K562 (cell line): Measurements from ENCODE around the gene ERBB3. TPM values are rescaled to one million over a fixed set of nuclear protein-coding genes. Genes with fewer than 3 reads are reported as not detected.

Experiments used
- ATAC-seq: fragments of 200-7000 bp; cut with Tn5 transposase; 3 replicates; pipeline ENCODE4 v1.9.1; 2020; ENCODE audit warnings: moderate library complexity
- BruUV-seq: library from RNA; stranded (reverse); fragments of 400-500 nt; replicated peaks from 2 replicates; lab custom pipeline; 2021; lab: Mats Ljungman, UMichigan
- CTCF ChIA-PET: fragments of 300-600 bp; formaldehyde crosslinking; extraction: SDS; loops from one replicate; lab custom pipeline; 2021; ENCODE audit warnings: low intra/inter-chr PET ratio; lab: Yijun Ruan, JAX
- POLR2A ChIA-PET: fragments of 300-600, 350-650 bp; sonication (Branson Sonifier 250); formaldehyde crosslinking; extraction: SDS; loops from one replicate; lab custom pipeline; 2021; ENCODE audit warnings: antibody characterized with exemption, inconsistent platforms; lab: Yijun Ruan, JAX
- DNase-seq, 4 experiments: peaks; one replicate each; pipeline versions ENCODE4 v3.0.0 to v3.0.0-alpha.2; 2011 to 2018; ENCODE audit warnings: low spot score in 3 of 4, mixed read lengths in 3 of 4; ENCODE audit errors: extremely low read depth in 1 of 4
- FAIRE-seq: peaks from 2 replicates; lab custom pipeline; 2011; peaks lifted over from hg19 to GRCh38; lab: Jason Lieb, UNC
- H2AFZ ChIP-seq: 2 replicates; pipeline ENCODE4 v1.6.0; 2011; ENCODE audit warnings: low read depth, low read length, control low read depth, inconsistent platforms
- H3K27ac ChIP-seq: fragments of 200-600 bp; 3 replicates; pipeline ENCODE4 v1.8.0; 2011; ENCODE audit warnings: low read depth, mild to moderate bottlenecking, control low read depth, inconsistent platforms, low read length, moderate library complexity, mixed read lengths; ENCODE audit errors: extremely low read depth
- H3K27me3 ChIP-seq, 2 experiments: fragments of 300-600 bp in 1 of 2; 2 replicates in 1 of 2; 3 replicates in 1 of 2; pipeline versions ENCODE4 v1.6.0 to v1.8.0; 2011; ENCODE audit warnings: inconsistent platforms in 2 of 2, low read length in 2 of 2, mild to moderate bottlenecking in 1 of 2, mixed read lengths in 1 of 2, moderate library complexity in 1 of 2; ENCODE audit not compliant: control insufficient read depth in 2 of 2, insufficient read depth in 2 of 2
- H3K36me3 ChIP-seq: fragments of 300-600 bp; 3 replicates; pipeline ENCODE4 v1.8.0; 2011; ENCODE audit warnings: mild to moderate bottlenecking, low read length, inconsistent platforms; ENCODE audit not compliant: control insufficient read depth, insufficient read depth
- H3K4me1 ChIP-seq, 2 experiments: fragments of 200-600 bp in 1 of 2; replicated peaks in 1 of 2; 2 replicates in 1 of 2; 3 replicates in 1 of 2; pipeline versions ENCODE4 v1.5.1 to v1.8.0; 2011; ENCODE audit warnings: inconsistent platforms in 2 of 2, low read length in 2 of 2, mild to moderate bottlenecking in 1 of 2, mixed read lengths in 1 of 2, moderate library complexity in 1 of 2; ENCODE audit not compliant: control insufficient read depth in 2 of 2, insufficient read depth in 2 of 2
- H3K4me2 ChIP-seq: 2 replicates; pipeline ENCODE4 v1.6.1; 2011; ENCODE audit warnings: low read length, control low read depth, inconsistent platforms, mixed read lengths; ENCODE audit not compliant: insufficient read depth
- H3K4me3 ChIP-seq: fragments of 200-600 bp; sonication (generic), shearing (Covaris generic); 2 replicates; pipeline ENCODE4 v1.5.1; 2016; ENCODE audit warnings: control low read depth, inconsistent platforms
- H3K79me2 ChIP-seq: fragments of 200-600 bp; 3 replicates; pipeline ENCODE4 v1.8.0; 2011; ENCODE audit warnings: low read length, inconsistent platforms; ENCODE audit not compliant: control insufficient read depth, insufficient read depth
- H3K9ac ChIP-seq, 2 experiments: 2 replicates each; pipeline versions ENCODE4 v1.6.0 to v1.6.1; 2011; ENCODE audit warnings: low read depth in 2 of 2, low read length in 2 of 2, control low read depth in 1 of 2, inconsistent platforms in 1 of 2, mild to moderate bottlenecking in 1 of 2, mixed read lengths in 1 of 2; ENCODE audit not compliant: insufficient read depth in 1 of 2
- H3K9me1 ChIP-seq: one replicate; pipeline ENCODE4 v1.6.0; 2011; ENCODE audit warnings: inconsistent platforms, mild to moderate bottlenecking, low read length, moderate library complexity; ENCODE audit not compliant: control insufficient read depth, insufficient read depth
- H3K9me3 ChIP-seq: replicated peaks from 2 replicates; pipeline ENCODE4 v1.5.1; 2011; ENCODE audit warnings: low read depth, low read length, inconsistent platforms; ENCODE audit not compliant: control insufficient read depth, insufficient read depth
- H4K20me1 ChIP-seq: replicated peaks from 2 replicates; pipeline ENCODE4 v1.6.1; 2011; ENCODE audit warnings: low read length, inconsistent platforms, mixed read lengths; ENCODE audit not compliant: control insufficient read depth, insufficient read depth
- CTBP1 ChIP-seq: fragments of 450-650 bp; IDR thresholded peaks from 2 replicates; pipeline ENCODE4 v1.6.1; 2016; ENCODE audit warnings: borderline replicate concordance
- DDX20 ChIP-seq: fragments of 450-650 bp; IDR thresholded peaks from 2 replicates; pipeline ENCODE4 v1.6.1; 2016; ENCODE audit warnings: missing genetic modification characterization, low read depth, mild to moderate bottlenecking, missing compliant biosample characterization, moderate library complexity
- FOXA3 ChIP-seq, 2 experiments: fragments of 450-650 bp in 1 of 2; sonication (generic) in 1 of 2; formaldehyde crosslinking; IDR thresholded peaks in 1 of 2; conservative IDR thresholded peaks in 1 of 2; 2 replicates each; pipeline versions ENCODE4 v1.4.0 to v1.8.0; 2020 to 2022; ENCODE audit warnings: mild to moderate bottlenecking in 2 of 2, missing genetic modification reagents in 1 of 2
- LARP7 ChIP-seq: fragments of 450-650 bp; IDR thresholded peaks from 2 replicates; pipeline ENCODE4 v1.6.1; 2016
- SP1 ChIP-seq: sonication (generic); formaldehyde crosslinking; IDR thresholded peaks from 2 replicates; pipeline ENCODE4 v1.8.1; 2022; ENCODE audit warnings: mild to moderate bottlenecking, missing genetic modification reagents
- TAF15 ChIP-seq: fragments of 200-400 bp; formaldehyde crosslinking; IDR thresholded peaks from 2 replicates; pipeline ENCODE4 v1.6.1; 2017; ENCODE audit warnings: mild to moderate bottlenecking, low read depth, low read length, moderate library complexity
- ZEB2 ChIP-seq: fragments of 450-650 bp; IDR thresholded peaks from 2 replicates; pipeline ENCODE4 v1.6.1; 2016
- ZNF551 ChIP-seq: fragments of 250-450 bp; sonication (Bioruptor Pico); IDR thresholded peaks from 2 replicates; pipeline ENCODE4 v1.5.0; 2021; ENCODE audit warnings: mild to moderate bottlenecking, moderate library complexity
- ZNF561 ChIP-seq: fragments of 450-650 bp; formaldehyde crosslinking; conservative IDR thresholded peaks from 2 replicates; pipeline ENCODE4 v1.4.0; 2020; ENCODE audit warnings: mild to moderate bottlenecking, moderate library complexity
- WGBS: fragments of 100-300 bp; shearing (Covaris generic); methylation state at CpG from one replicate; pipeline ENCODE4 v1.1.6; 2016; ENCODE audit warnings: low coverage, mixed read lengths; ENCODE audit not compliant: insufficient coverage; ENCODE audit errors: missing lambda C conversion rate; 5-methylcytosine and 5-hydroxymethylcytosine counted together
- in situ Hi-C: fragments of 300-500 bp; cut with MboI; formaldehyde crosslinking; loops from 4 replicates; pipeline ENCODE4 v1.15.0; 2018; ENCODE audit warnings: inconsistent platforms, mixed read lengths
- intact Hi-C: fragments of 100-400 bp; cut with micrococcal nuclease; formaldehyde crosslinking; loops from 2 replicates; pipeline ENCODE4 v1.14.2; 2022
- polyA plus RNA-seq, 8 experiments: library from polyadenylated mRNA; depleted of rRNA in 4 of 8; stranded (reverse) in 5 of 8; unstranded in 3 of 8; fragments of >200 nt; fragmentation: Nextera tagmentation in 2 of 8; fragmentation: Illumina TruSeq in 1 of 8; extraction: Ambion mirVana in 2 of 8; extraction: Trizol in 1 of 8; gene quantifications; 2 replicates each; pipeline versions ENCODE4 v1.2.1 to v1.2.3, GENCODE V29; 2011 to 2014; ENCODE audit warnings: inconsistent platforms in 1 of 8, missing spikeins in 1 of 8
- total RNA-seq, 7 experiments: library from RNA; depleted of rRNA in 6 of 7; stranded (reverse); fragments of >200 nt in 6 of 7; fragmentation: Illumina TruSeq in 2 of 7; extraction: Trizol in 2 of 7; gene quantifications; 2 replicates each; pipeline versions ENCODE4 v1.2.1 to v1.2.3, GENCODE V29; 2011 to 2021; ENCODE audit warnings: low replicate concordance in 1 of 7
- TF ChIP-seq, protein P1 (sequence below): sonication (generic); formaldehyde crosslinking; IDR thresholded peaks from 2 replicates; pipeline ENCODE4 v1.8.0; 2022; ENCODE audit warnings: missing genetic modification reagents, mild to moderate bottlenecking, borderline replicate concordance
- TF ChIP-seq, protein P2 (sequence below): fragments of 250-450 bp; sonication (Bioruptor Pico); IDR thresholded peaks from 2 replicates; pipeline ENCODE4 v1.4.0; 2020; ENCODE audit warnings: mild to moderate bottlenecking
- TF ChIP-seq, protein P3 (sequence below): fragments of 250-450 bp; sonication (Bioruptor Pico); IDR thresholded peaks from 2 replicates; pipeline ENCODE4 v1.4.0; 2020

ERBB3 gene
- total and polyA plus RNA-seq, 9 of the 15 experiments (the other 6 are each of a cell fraction or from before 2014, with no cell fraction given), result 1.5 to 5.4 (median 3.8) TPM

DNA sequence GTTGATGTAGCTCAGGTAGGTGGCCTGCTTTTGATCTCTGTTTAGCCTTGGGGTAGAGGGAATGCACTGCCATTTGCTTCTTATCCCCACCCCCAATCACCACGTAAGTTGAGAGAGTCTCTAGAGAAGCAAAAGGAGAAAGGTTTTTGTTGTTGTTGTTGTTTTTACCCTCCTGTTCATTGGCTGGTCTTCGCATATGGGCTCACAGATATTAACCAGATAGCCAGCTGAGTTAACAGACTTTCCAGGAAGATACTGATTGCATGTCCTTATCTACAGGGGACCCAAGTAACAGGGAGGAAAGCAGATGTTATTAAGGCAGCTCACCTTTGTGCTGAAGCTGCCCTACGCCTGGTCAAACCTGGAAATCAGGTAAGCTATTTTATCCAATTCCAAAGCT is 27.3 kb downstream of the ERBB3 start (continued):
- TF ChIP-seq SP1 (no peak), ZNF551 (CRISPR knock-in tag) (no peak), LARP7 (no peak), CTBP1 (peak; percentile 43; the same call in 1 of the 2 replicates), ZNF561 (no peak)
- TF ChIP-seq, all 486 proteins: peak for 26

DNA sequence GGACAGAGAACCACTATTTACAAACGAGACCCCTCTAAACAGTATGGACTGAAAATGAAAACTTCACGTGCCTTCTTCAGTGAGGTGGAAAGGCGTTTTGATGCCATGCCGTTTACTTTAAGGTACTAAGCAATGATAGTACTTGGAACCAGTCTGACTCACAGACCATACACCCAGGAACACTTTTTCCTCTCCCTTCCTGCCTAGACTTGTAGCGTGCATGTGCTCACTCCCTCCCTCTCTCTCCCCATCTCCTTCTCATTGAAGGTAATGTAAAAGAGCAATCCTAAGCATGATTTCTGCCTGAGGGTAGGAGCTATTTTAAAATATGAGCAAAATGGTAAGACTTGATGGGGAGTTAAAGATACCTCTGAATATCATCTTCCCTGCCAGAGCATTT is 30.6 kb downstream of the ERBB3 start:
- no peak overlapping the region for H3K27ac ChIP-seq
- CTCF ChIA-PET, result no interaction called here
- no peak overlapping the region for H3K4me3 ChIP-seq
- POLR2A ChIA-PET, result interaction anchor here (7.8 kb wide), 1 partner anchor 6 kb away, joined by 125 read pairs; the partner anchor contains the start of genes RPL41 and ZC3H10
- H3K9me3 ChIP-seq, result peaks cover 12% of the 10 kb centered on the region
- intact Hi-C loops (no loop called here), in situ Hi-C loops (no loop called here)
- H3K4me2 ChIP-seq, result no peak overlapping the region
- peaks cover 31% of the 10 kb centered on the region for H3K79me2 ChIP-seq
- ATAC-seq (no peak), DNase-seq (no peak), FAIRE-seq (no peak)
- peaks cover 88% of the 10 kb centered on the region for H3K36me3 ChIP-seq
- no peaks in the 10 kb centered on the region for H3K27me3 ChIP-seq
- H4K20me1 ChIP-seq, result peaks cover 7% of the 10 kb centered on the region
- H3K9me1 ChIP-seq, result no peaks in the 10 kb centered on the region
- peaks cover 0 to 17% of the 10 kb centered on the region in 2 experiments; a peak in 2 of 5 replicates for H3K4me1 ChIP-seq
- no TSS peak for BruUV-seq
- no peak overlapping the region for H3K9ac ChIP-seq
- WGBS, result 94% methylated on average over 5 of the region's 5 CpGs
- no peak overlapping the region for H2AFZ ChIP-seq
- TF ChIP-seq, protein P1, sequence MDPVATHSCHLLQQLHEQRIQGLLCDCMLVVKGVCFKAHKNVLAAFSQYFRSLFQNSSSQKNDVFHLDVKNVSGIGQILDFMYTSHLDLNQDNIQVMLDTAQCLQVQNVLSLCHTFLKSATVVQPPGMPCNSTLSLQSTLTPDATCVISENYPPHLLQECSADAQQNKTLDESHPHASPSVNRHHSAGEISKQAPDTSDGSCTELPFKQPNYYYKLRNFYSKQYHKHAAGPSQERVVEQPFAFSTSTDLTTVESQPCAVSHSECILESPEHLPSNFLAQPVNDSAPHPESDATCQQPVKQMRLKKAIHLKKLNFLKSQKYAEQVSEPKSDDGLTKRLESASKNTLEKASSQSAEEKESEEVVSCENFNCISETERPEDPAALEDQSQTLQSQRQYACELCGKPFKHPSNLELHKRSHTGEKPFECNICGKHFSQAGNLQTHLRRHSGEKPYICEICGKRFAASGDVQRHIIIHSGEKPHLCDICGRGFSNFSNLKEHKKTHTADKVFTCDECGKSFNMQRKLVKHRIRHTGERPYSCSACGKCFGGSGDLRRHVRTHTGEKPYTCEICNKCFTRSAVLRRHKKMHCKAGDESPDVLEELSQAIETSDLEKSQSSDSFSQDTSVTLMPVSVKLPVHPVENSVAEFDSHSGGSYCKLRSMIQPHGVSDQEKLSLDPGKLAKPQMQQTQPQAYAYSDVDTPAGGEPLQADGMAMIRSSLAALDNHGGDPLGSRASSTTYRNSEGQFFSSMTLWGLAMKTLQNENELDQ, result no peak
- TF ChIP-seq, protein P2, sequence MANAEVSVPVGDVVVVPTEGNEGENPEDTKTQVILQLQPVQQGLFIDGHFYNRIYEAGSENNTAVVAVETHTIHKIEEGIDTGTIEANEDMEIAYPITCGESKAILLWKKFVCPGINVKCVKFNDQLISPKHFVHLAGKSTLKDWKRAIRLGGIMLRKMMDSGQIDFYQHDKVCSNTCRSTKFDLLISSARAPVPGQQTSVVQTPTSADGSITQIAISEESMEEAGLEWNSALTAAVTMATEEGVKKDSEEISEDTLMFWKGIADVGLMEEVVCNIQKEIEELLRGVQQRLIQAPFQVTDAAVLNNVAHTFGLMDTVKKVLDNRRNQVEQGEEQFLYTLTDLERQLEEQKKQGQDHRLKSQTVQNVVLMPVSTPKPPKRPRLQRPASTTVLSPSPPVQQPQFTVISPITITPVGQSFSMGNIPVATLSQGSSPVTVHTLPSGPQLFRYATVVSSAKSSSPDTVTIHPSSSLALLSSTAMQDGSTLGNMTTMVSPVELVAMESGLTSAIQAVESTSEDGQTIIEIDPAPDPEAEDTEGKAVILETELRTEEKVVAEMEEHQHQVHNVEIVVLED (CRISPR knock-in tag), result no peak
- TF ChIP-seq ZEB2 (no peak), TAF15 (no peak), FOXA3 (CRISPR knock-in tag; conservative IDR thresholded peaks at IDR 0.05 in 1 of 2, IDR thresholded peaks at IDR 0.05 in 1 of 2) (no peak), DDX20 (no peak)
- TF ChIP-seq, protein P3, sequence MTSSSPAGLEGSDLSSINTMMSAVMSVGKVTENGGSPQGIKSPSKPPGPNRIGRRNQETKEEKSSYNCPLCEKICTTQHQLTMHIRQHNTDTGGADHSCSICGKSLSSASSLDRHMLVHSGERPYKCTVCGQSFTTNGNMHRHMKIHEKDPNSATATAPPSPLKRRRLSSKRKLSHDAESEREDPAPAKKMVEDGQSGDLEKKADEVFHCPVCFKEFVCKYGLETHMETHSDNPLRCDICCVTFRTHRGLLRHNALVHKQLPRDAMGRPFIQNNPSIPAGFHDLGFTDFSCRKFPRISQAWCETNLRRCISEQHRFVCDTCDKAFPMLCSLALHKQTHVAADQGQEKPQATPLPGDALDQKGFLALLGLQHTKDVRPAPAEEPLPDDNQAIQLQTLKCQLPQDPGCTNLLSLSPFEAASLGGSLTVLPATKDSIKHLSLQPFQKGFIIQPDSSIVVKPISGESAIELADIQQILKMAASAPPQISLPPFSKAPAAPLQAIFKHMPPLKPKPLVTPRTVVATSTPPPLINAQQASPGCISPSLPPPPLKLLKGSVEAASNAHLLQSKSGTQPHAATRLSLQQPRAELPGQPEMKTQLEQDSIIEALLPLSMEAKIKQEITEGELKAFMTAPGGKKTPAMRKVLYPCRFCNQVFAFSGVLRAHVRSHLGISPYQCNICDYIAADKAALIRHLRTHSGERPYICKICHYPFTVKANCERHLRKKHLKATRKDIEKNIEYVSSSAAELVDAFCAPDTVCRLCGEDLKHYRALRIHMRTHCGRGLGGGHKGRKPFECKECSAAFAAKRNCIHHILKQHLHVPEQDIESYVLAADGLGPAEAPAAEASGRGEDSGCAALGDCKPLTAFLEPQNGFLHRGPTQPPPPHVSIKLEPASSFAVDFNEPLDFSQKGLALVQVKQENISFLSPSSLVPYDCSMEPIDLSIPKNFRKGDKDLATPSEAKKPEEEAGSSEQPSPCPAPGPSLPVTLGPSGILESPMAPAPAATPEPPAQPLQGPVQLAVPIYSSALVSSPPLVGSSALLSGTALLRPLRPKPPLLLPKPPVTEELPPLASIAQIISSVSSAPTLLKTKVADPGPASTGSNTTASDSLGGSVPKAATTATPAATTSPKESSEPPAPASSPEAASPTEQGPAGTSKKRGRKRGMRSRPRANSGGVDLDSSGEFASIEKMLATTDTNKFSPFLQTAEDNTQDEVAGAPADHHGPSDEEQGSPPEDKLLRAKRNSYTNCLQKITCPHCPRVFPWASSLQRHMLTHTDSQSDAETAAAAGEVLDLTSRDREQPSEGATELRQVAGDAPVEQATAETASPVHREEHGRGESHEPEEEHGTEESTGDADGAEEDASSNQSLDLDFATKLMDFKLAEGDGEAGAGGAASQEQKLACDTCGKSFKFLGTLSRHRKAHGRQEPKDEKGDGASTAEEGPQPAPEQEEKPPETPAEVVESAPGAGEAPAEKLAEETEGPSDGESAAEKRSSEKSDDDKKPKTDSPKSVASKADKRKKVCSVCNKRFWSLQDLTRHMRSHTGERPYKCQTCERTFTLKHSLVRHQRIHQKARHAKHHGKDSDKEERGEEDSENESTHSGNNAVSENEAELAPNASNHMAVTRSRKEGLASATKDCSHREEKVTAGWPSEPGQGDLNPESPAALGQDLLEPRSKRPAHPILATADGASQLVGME (CRISPR knock-in tag), result no peak
